IMR-90 (cell line): ENCODE measurements around the gene MOV10L1. TPM values are rescaled to one million over a fixed set of nuclear protein-coding genes. Genes with fewer than 3 reads are reported as not detected.

Experiments used
- ATAC-seq: fragments of 200-7000 bp; cut with Tn5 transposase; 2 replicates; pipeline ENCODE4 v1.9.1; 2020; ENCODE audit warnings: low read depth, mild to moderate bottlenecking, moderate library complexity
- BruUV-seq: library from RNA; stranded (reverse); fragments of 400-500 nt; replicated peaks from 2 replicates; lab custom pipeline; 2021; lab: Mats Ljungman, UMichigan
- CTCF ChIA-PET: fragments of 300-600 bp; formaldehyde crosslinking; extraction: SDS; loops from one replicate; lab custom pipeline; 2021; ENCODE audit warnings: antibody characterized with exemption; lab: Yijun Ruan, JAX
- POLR2A ChIA-PET: fragments of 300-600 bp; sonication (Branson Sonifier 250); formaldehyde crosslinking; loops from one replicate; lab custom pipeline; 2022; ENCODE audit warnings: antibody characterized with exemption; ENCODE audit not compliant: unreplicated experiment; lab: Charles Lee
- DNase-seq: peaks from one replicate; pipeline ENCODE4 v3.0.0; 2013
- H2AFZ ChIP-seq: replicated peaks from 2 replicates; pipeline ENCODE3; 2013; ENCODE audit warnings: low read length, mild to moderate bottlenecking; ENCODE audit not compliant: poor library complexity
- H2AK5ac ChIP-seq: 2 replicates; pipeline ENCODE4 v1.6.1; 2013; ENCODE audit warnings: low read depth, low read length, inconsistent platforms
- H2AK9ac ChIP-seq: replicated peaks from 2 replicates; pipeline ENCODE3; 2013; ENCODE audit warnings: mild to moderate bottlenecking, low read depth, low read length, moderate library complexity; ENCODE audit not compliant: poor library complexity
- H2BK120ac ChIP-seq: 2 replicates; pipeline ENCODE4 v1.6.1; 2013; ENCODE audit warnings: low read depth, low read length, inconsistent platforms
- H2BK15ac ChIP-seq: 3 replicates; pipeline ENCODE4 v1.6.1; 2013; ENCODE audit warnings: low read depth, low read length, inconsistent platforms
- H2BK20ac ChIP-seq: 2 replicates; pipeline ENCODE4 v1.6.1; 2013; ENCODE audit warnings: low read depth, mild to moderate bottlenecking, inconsistent platforms, low read length, moderate library complexity
- H2BK5ac ChIP-seq: 2 replicates; pipeline ENCODE4 v1.6.1; 2013; ENCODE audit warnings: mild to moderate bottlenecking, low read depth, low read length, inconsistent platforms; ENCODE audit not compliant: poor library complexity, severe bottlenecking
- H3K14ac ChIP-seq: replicated peaks from 2 replicates; pipeline ENCODE4 v1.6.1; 2013; ENCODE audit warnings: low read depth, low read length, inconsistent platforms
- H3K18ac ChIP-seq: 2 replicates; pipeline ENCODE4 v1.6.1; 2013; ENCODE audit warnings: low read depth, low read length, control low read depth
- H3K23ac ChIP-seq: 2 replicates; pipeline ENCODE4 v1.6.1; 2013; ENCODE audit warnings: low read depth, low read length, inconsistent platforms
- H3K27ac ChIP-seq: 2 replicates; pipeline ENCODE4 v1.5.1; 2013; ENCODE audit warnings: mild to moderate bottlenecking, control low read depth, low read length; ENCODE audit not compliant: insufficient read depth
- H3K27me3 ChIP-seq: 2 replicates; pipeline ENCODE4 v1.6.1; 2013; ENCODE audit warnings: low read length; ENCODE audit not compliant: control insufficient read depth, insufficient read depth
- H3K36me3 ChIP-seq: 2 replicates; pipeline ENCODE4 v1.6.1; 2013; ENCODE audit warnings: low read length, mixed read lengths; ENCODE audit not compliant: control insufficient read depth, insufficient read depth
- H3K4ac ChIP-seq: 2 replicates; pipeline ENCODE4 v1.6.1; 2013; ENCODE audit warnings: low read depth, low read length, inconsistent platforms
- H3K4me1 ChIP-seq: 2 replicates; pipeline ENCODE4 v1.6.1; 2013; ENCODE audit warnings: low read length, mixed read lengths; ENCODE audit not compliant: control insufficient read depth, insufficient read depth
- H3K4me2 ChIP-seq: 2 replicates; pipeline ENCODE4 v1.6.1; 2013; ENCODE audit warnings: low read depth, mild to moderate bottlenecking, control low read depth, low read length, moderate library complexity
- H3K4me3 ChIP-seq: 2 replicates; pipeline ENCODE4 v1.5.1; 2013; ENCODE audit warnings: low read depth, mild to moderate bottlenecking, control low read depth, low read length, moderate library complexity; ENCODE audit not compliant: insufficient read depth
- H3K56ac ChIP-seq: 2 replicates; pipeline ENCODE4 v1.6.1; 2013; ENCODE audit warnings: low read length, inconsistent platforms; ENCODE audit not compliant: insufficient read depth; ENCODE audit errors: extremely low read depth
- H3K79me1 ChIP-seq, 2 experiments: 2 replicates each; pipeline ENCODE4 v1.6.1; 2013; ENCODE audit warnings: low read length in 2 of 2, inconsistent platforms in 1 of 2, low read depth in 1 of 2
- H3K9ac ChIP-seq: 2 replicates; pipeline ENCODE4 v1.6.1; 2013; ENCODE audit warnings: low read depth, low read length, control low read depth
- H3K9me1 ChIP-seq: 2 replicates; pipeline ENCODE4 v1.6.1; 2013; ENCODE audit warnings: low read length, inconsistent platforms; ENCODE audit not compliant: insufficient read depth
- H3K9me3 ChIP-seq: 2 replicates; pipeline ENCODE4 v1.6.1; 2013; ENCODE audit warnings: low read length; ENCODE audit not compliant: control insufficient read depth, insufficient read depth
- H4K20me1 ChIP-seq: 2 replicates; pipeline ENCODE4 v1.6.1; 2013; ENCODE audit warnings: low read length, inconsistent platforms; ENCODE audit not compliant: insufficient read depth
- H4K5ac ChIP-seq: 2 replicates; pipeline ENCODE4 v1.6.1; 2013; ENCODE audit warnings: mild to moderate bottlenecking, low read depth, low read length, control low read depth
- H4K8ac ChIP-seq, 2 experiments: 2 replicates each; pipeline ENCODE4 v1.6.1; 2013; ENCODE audit warnings: low read depth in 2 of 2, low read length in 2 of 2, control low read depth in 1 of 2, inconsistent platforms in 1 of 2
- H4K91ac ChIP-seq: 2 replicates; pipeline ENCODE4 v1.6.1; 2013; ENCODE audit warnings: low read depth, low read length, inconsistent platforms; ENCODE audit not compliant: insufficient read depth
- BHLHE40 ChIP-seq: fragments of 150-350 bp; IDR thresholded peaks from 2 replicates; pipeline ENCODE4 v1.6.1; 2016; ENCODE audit warnings: mild to moderate bottlenecking, low read depth, low read length
- MAFK ChIP-seq: IDR thresholded peaks from 2 replicates; pipeline ENCODE4 v1.6.1; 2012; ENCODE audit warnings: low read depth, low read length, improper control_type of control experiment
- MXI1 ChIP-seq: IDR thresholded peaks from 2 replicates; pipeline ENCODE4 v1.6.1; 2012; ENCODE audit warnings: low read depth, mild to moderate bottlenecking, low read length, moderate library complexity, borderline replicate concordance
- NFE2L2 ChIP-seq: fragments of 150-350 bp; IDR thresholded peaks from 2 replicates; pipeline ENCODE4 v1.6.1; 2016; ENCODE audit warnings: low read depth, mild to moderate bottlenecking, low read length
- POLR2A ChIP-seq: IDR thresholded peaks from 2 replicates; pipeline ENCODE4 v1.6.1; 2012; ENCODE audit warnings: mild to moderate bottlenecking, low read depth, low read length
- RAD21 ChIP-seq: IDR thresholded peaks from 2 replicates; pipeline ENCODE4 v1.6.1; 2012; ENCODE audit warnings: low read length, improper control_type of control experiment
- WGBS, 2 experiments: methylation state at CpG; one replicate each; pipeline versions ENCODE4 v1.1.5 to v1.1.7; 2013; ENCODE audit warnings: missing lambda C conversion rate in 2 of 2; ENCODE audit not compliant: insufficient read length in 1 of 2; ENCODE audit errors: extremely low coverage in 2 of 2; 5-methylcytosine and 5-hydroxymethylcytosine counted together
- dilution Hi-C: fragments of 300-500 bp; cut with HindIII; formaldehyde crosslinking; loops from one replicate; pipeline ENCODE4 v1.14.3; 2018; ENCODE audit warnings: low sequenced_read_pairs; ENCODE audit not compliant: unreplicated experiment
- in situ Hi-C: fragments of 300-500 bp; cut with MboI; formaldehyde crosslinking; loops from 3 replicates; pipeline ENCODE4 v1.14.3; 2019; ENCODE audit warnings: low sequenced_read_pairs, inconsistent platforms, mixed read lengths
- intact Hi-C: fragments of 100-400 bp; cut with micrococcal nuclease; formaldehyde crosslinking; loops from 2 replicates; pipeline ENCODE4 v1.10.0; 2022
- polyA plus RNA-seq, 3 experiments: library from polyadenylated mRNA; depleted of rRNA; stranded (reverse); fragments of >200 nt; gene quantifications; 2 replicates each; pipeline ENCODE4 v1.2.3, GENCODE V29; 2012; ENCODE audit warnings: low replicate concordance in 1 of 3
- total RNA-seq: library from RNA; depleted of rRNA; stranded (reverse); fragments of >200 nt; gene quantifications from 2 replicates; pipeline ENCODE4 v1.2.3, GENCODE V29; 2012

The MOV10L1 gene
- total and polyA plus RNA-seq, 2 of the 4 experiments (the other 2 are of a cell fraction): 0.72 to 1.4 TPM

GRCh38 chr22:50048061-50048765, 41.6 kb upstream of the MOV10L1 start:
- H2BK20ac ChIP-seq: no peak overlapping the region
- no peak overlapping the region for H4K5ac ChIP-seq
- H2AK9ac ChIP-seq: no peak overlapping the region
- H2AK5ac ChIP-seq: no peak overlapping the region
- H3K27me3 ChIP-seq: peaks cover 44% of the 10 kb centered on the region
- ChIA-PET CTCF (no interaction called here), POLR2A (no interaction called here)
- no peak overlapping the region for H4K91ac ChIP-seq
- H3K14ac ChIP-seq: no peak overlapping the region
- H2BK120ac ChIP-seq: no peak overlapping the region
- H3K4me2 ChIP-seq: no peak overlapping the region
- no peak overlapping the region for H2BK15ac ChIP-seq
- H2BK5ac ChIP-seq: no peak overlapping the region
- no peak overlapping the region for H2AFZ ChIP-seq
- no peak overlapping the region for H3K27ac ChIP-seq
- no TSS peak for BruUV-seq
- no peak overlapping the region for H3K4ac ChIP-seq
- H3K56ac ChIP-seq: no peak overlapping the region
- H3K4me1 ChIP-seq: no peaks in the 10 kb centered on the region
- in situ Hi-C loops: no loop called here
- intact Hi-C loops: no loop called here
- dilution Hi-C loops: no loop called here
- H3K9me3 ChIP-seq: peaks cover 9% of the 10 kb centered on the region
- H4K8ac ChIP-seq: no peak overlapping the region
- ATAC-seq (no peak), DNase-seq (no peak)
- no peaks in the 10 kb centered on the region for H3K9me1 ChIP-seq
- no peak overlapping the region for H3K4me3 ChIP-seq
- TF ChIP-seq RAD21 (no peak), POLR2A (no peak), MAFK (no peak), BHLHE40 (no peak), NFE2L2 (no peak), MXI1 (no peak)
- H4K20me1 ChIP-seq: no peaks in the 10 kb centered on the region
- no peak overlapping the region for H3K23ac ChIP-seq
- H3K9ac ChIP-seq: no peak overlapping the region
- no peak overlapping the region for H3K18ac ChIP-seq
- H3K36me3 ChIP-seq: no peaks in the 10 kb centered on the region
- WGBS, 2 experiments: no CpG with 5 or more reads among the region's 12 CpGs
- no peaks in the 10 kb centered on the region for H3K79me1 ChIP-seq
